Small intestine (tissue), 7 donors: Measurements from ENCODE around the gene TNFRSF8. TPM values are rescaled to one million over a fixed set of nuclear protein-coding genes. Genes with fewer than 3 reads are reported as not detected.

Experiments used
- DNase-seq, 2 donors: peaks; one replicate each; pipeline versions ENCODE4 v3.0.0 to v3.0.0-alpha.2; 2013
- FAIRE-seq: peaks from 2 replicates; lab custom pipeline; 2012; peaks lifted over from hg19 to GRCh38; lab: Jason Lieb, UNC
- H3K27ac ChIP-seq, 3 donors: one replicate each; pipeline ENCODE4 v1.5.1; 2013; ENCODE audit warnings: low read length in 2 of 3, mild to moderate bottlenecking in 2 of 3, control low read depth in 1 of 3, inconsistent platforms in 1 of 3, low read depth in 1 of 3, moderate library complexity in 1 of 3
- H3K27me3 ChIP-seq, 3 donors: one replicate each; pipeline ENCODE4 v1.6.1; 2013; ENCODE audit warnings: low read length in 3 of 3, inconsistent platforms in 1 of 3; ENCODE audit not compliant: control insufficient read depth in 3 of 3, insufficient read depth in 3 of 3
- H3K36me3 ChIP-seq, 3 donors: one replicate each; pipeline ENCODE4 v1.6.1; 2013; ENCODE audit warnings: low read length in 3 of 3, inconsistent platforms in 1 of 3, low read depth in 1 of 3, mild to moderate bottlenecking in 1 of 3, moderate library complexity in 1 of 3; ENCODE audit not compliant: control insufficient read depth in 3 of 3, insufficient read depth in 2 of 3
- H3K4me1 ChIP-seq, 3 donors: one replicate each; pipeline ENCODE4 v1.6.1; 2013; ENCODE audit warnings: low read length in 2 of 3, inconsistent platforms in 1 of 3, low read depth in 1 of 3, mild to moderate bottlenecking in 1 of 3, moderate library complexity in 1 of 3; ENCODE audit not compliant: control insufficient read depth in 3 of 3, insufficient read depth in 2 of 3
- H3K4me3 ChIP-seq, 3 donors: one replicate each; pipeline ENCODE4 v1.5.1; 2013; ENCODE audit warnings: low read length in 3 of 3, control low read depth in 1 of 3, inconsistent platforms in 1 of 3, low read depth in 1 of 3, mild to moderate bottlenecking in 1 of 3, moderate library complexity in 1 of 3
- H3K9me3 ChIP-seq, 2 donors: one replicate each; pipeline ENCODE4 v1.6.1; 2013; ENCODE audit warnings: low read depth in 1 of 2, low read length in 1 of 2; ENCODE audit not compliant: control insufficient read depth in 2 of 2, insufficient read depth in 1 of 2
- WGBS, 3 donors: extraction: QIAGEN DNeasy Blood & Tissue Kit; methylation state at CpG; one replicate each; pipeline ENCODE4 v1.1.7; 2013; 5-methylcytosine and 5-hydroxymethylcytosine counted together
- polyA plus RNA-seq, 4 donors: library from polyadenylated mRNA; stranded (reverse) in 3 of 4; unstranded in 1 of 4; fragments of 200-250 nt in 3 of 4; fragments of 120-200 nt in 1 of 4; gene quantifications; one replicate each; pipeline versions ENCODE4 v1.2.1 to v1.2.3, GENCODE V29; 2013
- donor health status: healthy with polysubstance abuse.
- donor health status: control.
- donor health status: control.
- donor health status: Bipolar disorder and iron deficiency.
- donor health status: healthy.

Gene TNFRSF8
- polyA plus RNA-seq, 4 donors: 0.10 to 2.1 (median 0.54) TPM; not detected in 1

- no peaks in the 10 kb centered on the region for H3K9me3 ChIP-seq
- no peak for DNase-seq
- 75 to 89% (median 88%) methylated on average over 4 of the region's 4 CpGs for WGBS, 3 donors
- no peak for FAIRE-seq
- no peaks in the 10 kb centered on the region for H3K27me3 ChIP-seq
- H3K4me1 ChIP-seq: peaks cover 4 to 53% (median 15%) of the 10 kb centered on the region in 3 donors
- no peak overlapping the region for H3K27ac ChIP-seq
- no peak overlapping the region for H3K4me3 ChIP-seq
- peaks cover 0 to 2% (median 0%) of the 10 kb centered on the region in 3 donors for H3K36me3 ChIP-seq
These were observed 76.9 kb downstream of the TNFRSF8 start for GRCh38 chr1:12140016-12140415.

DNA sequence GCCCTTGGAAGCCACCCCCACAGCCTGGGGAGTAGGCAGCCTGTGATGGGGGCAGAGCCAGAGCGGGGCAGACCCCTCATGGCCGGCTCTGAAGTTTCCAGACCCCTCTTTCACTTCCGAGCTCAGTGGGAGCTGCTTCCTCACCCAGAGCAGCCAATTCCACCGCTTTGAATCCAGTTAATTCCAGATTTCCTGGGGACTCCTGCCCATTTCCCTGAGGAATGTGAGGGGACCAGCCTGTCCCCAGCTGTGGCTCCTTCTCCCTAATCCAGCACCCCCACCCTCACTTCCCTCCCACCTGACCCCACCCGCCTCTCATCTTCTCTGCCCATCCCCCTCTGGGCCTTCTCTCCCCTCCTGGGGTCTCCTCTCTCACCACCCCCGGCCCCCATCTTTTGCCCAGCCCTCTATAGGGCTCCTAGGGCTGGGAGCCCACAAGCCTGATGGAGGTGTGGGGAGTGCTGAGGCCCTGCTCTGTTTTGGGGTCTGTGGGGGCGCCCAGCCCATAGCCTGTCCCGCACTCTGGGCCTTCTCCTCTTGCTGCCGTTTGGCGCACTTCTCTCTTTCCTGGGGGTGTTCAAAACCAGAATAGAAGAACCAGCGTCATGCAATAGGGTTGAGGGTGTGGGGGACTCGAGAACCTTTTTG lies 77.5 kb downstream of the TNFRSF8 start:
- WGBS, 3 donors: 84 to 89% (median 85%) methylated on average over 10 to 12 of the region's 12 CpGs
- no peak for DNase-seq
- Histone ChIP-seq H3K4me1 (peaks cover 4 to 56% (median 18%) of the 10 kb centered on the region in 3 donors), H3K9me3 (no peaks in the 10 kb centered on the region), H3K27ac (no peak overlapping the region), H3K27me3 (no peaks in the 10 kb centered on the region), H3K4me3 (no peak overlapping the region), H3K36me3 (peaks cover 0 to 2% (median 0%) of the 10 kb centered on the region in 3 donors)
- FAIRE-seq: no peak

GRCh38 chr1:12141163-12141850 lies 78.2 kb downstream of the TNFRSF8 start:
- WGBS, 3 donors: 82 to 86% (median 83%) methylated on average over 21 of the region's 21 CpGs

GRCh38 chr1:12142141-12142823 lies 79.2 kb downstream of the TNFRSF8 start:
- Histone ChIP-seq H3K4me1 (peaks cover 4 to 54% (median 18%) of the 10 kb centered on the region in 3 donors), H3K4me3 (no peak overlapping the region), H3K27ac (no peak overlapping the region), H3K27me3 (no peaks in the 10 kb centered on the region), H3K9me3 (no peaks in the 10 kb centered on the region), H3K36me3 (peaks cover 0 to 2% (median 0%) of the 10 kb centered on the region in 3 donors)
- no peak for DNase-seq
- 87 to 95% (median 91%) methylated on average over 18 of the region's 18 CpGs for WGBS, 3 donors
- FAIRE-seq: no peak

More at GRCh38 chr1:12141163-12141850, 78.2 kb downstream of the TNFRSF8 start:
- FAIRE-seq: no peak
- DNase-seq: no peak
- H3K36me3 ChIP-seq: peaks cover 0 to 2% (median 0%) of the 10 kb centered on the region in 3 donors
- H3K4me3 ChIP-seq: no peak overlapping the region
- H3K9me3 ChIP-seq: no peaks in the 10 kb centered on the region
- H3K27me3 ChIP-seq: no peaks in the 10 kb centered on the region
- peaks cover 4 to 51% (median 18%) of the 10 kb centered on the region in 3 donors for H3K4me1 ChIP-seq
- no peak overlapping the region for H3K27ac ChIP-seq

- H3K27me3 ChIP-seq: no peaks in the 10 kb centered on the region
- FAIRE-seq (no peak), DNase-seq (no peak)
- whole genome bisulfite sequencing, 3 donors: 75 to 85% (median 80%) methylated on average over 19 to 21 of the region's 21 CpGs
- H3K36me3 ChIP-seq: peaks cover 0 to 2% (median 0%) of the 10 kb centered on the region in 3 donors
- H3K4me3 ChIP-seq: no peak overlapping the region
- no peaks in the 10 kb centered on the region for H3K9me3 ChIP-seq
- peak overlapping the region; percentile 66 to 95 (median 69) for H3K27ac ChIP-seq
- peaks cover 4 to 54% (median 18%) of the 10 kb centered on the region in 3 donors for H3K4me1 ChIP-seq
These were observed 80.0 kb downstream of the TNFRSF8 start for GRCh38 chr1:12142891-12143630.

DNA sequence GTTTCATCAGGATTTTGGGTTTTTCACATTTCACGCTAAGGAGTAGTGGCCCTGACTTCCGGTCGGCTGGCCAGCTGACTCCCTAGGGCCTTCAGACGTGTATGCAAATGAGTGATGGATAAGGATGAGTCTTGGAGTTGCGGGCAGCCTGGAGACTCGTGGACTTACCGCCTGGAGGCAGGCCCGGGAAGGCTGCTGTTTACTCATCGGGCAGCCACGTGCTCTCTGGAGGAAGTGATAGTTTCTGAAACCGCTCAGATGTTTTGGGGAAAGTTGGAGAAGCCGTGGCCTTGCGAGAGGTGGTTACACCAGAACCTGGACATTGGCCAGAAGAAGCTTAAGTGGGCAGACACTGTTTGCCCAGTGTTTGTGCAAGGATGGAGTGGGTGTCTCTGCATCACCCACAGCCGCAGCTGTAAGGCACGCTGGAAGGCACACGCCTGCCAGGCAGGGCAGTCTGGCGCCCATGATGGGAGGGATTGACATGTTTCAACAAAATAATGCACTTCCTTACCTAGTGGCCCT lies 80.6 kb downstream of the TNFRSF8 start:
- no peak for FAIRE-seq
- H3K27me3 ChIP-seq: no peaks in the 10 kb centered on the region
- peak; percentile 82 to 86 for DNase-seq
- no peak overlapping the region for H3K4me3 ChIP-seq
- peaks cover 4 to 57% (median 21%) of the 10 kb centered on the region in 3 donors for H3K4me1 ChIP-seq
- peak overlapping the region; percentile 80 to 95 (median 95) for H3K27ac ChIP-seq
- peaks cover 0 to 2% (median 0%) of the 10 kb centered on the region in 3 donors for H3K36me3 ChIP-seq
- no peaks in the 10 kb centered on the region for H3K9me3 ChIP-seq
- WGBS, 3 donors: 16 to 20% (median 16%) methylated on average over 16 to 17 of the region's 17 CpGs

DNA sequence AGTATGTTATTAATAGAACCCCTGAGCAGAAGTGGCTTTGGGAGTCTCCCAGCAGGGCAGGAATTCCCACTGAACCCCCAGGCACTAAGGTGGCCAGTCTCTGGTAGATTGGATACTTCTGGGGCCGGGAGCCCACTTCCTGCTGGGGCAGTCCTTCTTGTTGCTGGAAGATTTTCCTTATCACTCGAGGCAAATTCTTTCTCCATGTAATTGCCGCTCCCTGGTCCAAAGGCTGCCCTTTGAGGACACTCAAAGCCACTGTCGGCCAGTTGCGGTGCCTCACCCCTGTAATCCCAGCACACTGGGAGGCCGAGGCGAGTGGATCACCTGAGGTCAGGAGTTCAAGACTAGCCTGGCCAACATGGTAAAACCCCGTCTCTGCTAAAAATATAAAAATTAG lies 81.1 kb downstream of the TNFRSF8 start:
- Histone ChIP-seq H3K27me3 (no peaks in the 10 kb centered on the region), H3K36me3 (peaks cover 0 to 2% (median 0%) of the 10 kb centered on the region in 3 donors), H3K9me3 (no peaks in the 10 kb centered on the region), H3K27ac (peak overlapping the region; percentile 80 to 95 (median 95)), H3K4me1 (peaks cover 7 to 62% (median 24%) of the 10 kb centered on the region in 3 donors), H3K4me3 (no peak overlapping the region)
- 19 to 60% (median 37%) methylated on average over 8 of the region's 8 CpGs for WGBS, 3 donors
- FAIRE-seq (no peak), DNase-seq (peak; percentile 89 to 95)
